ENCODE measurements around the gene CLHC1.
"Not testable (repeated sequence)": the region's sequence is repeated elsewhere in the genome, so short reads cannot be mapped to it uniquely, and the experiment has no call there.

CLHC1 gene

GRCh38 chr2:55213822-55214221 is 18.3 kb downstream of the CLHC1 start:
- H3K27me3 ChIP-seq (ENCODE audit: insufficient read depth, insufficient read length) = no peaks in the 10 kb centered on the region
- H3K9ac ChIP-seq (ENCODE audit: insufficient read length, low read depth) = no peak overlapping the region
- no peaks in the 10 kb centered on the region for H3K36me3 ChIP-seq (ENCODE audit: insufficient read depth, insufficient read length, low read length)
- TF ChIP-seq ZNF274 (IDR thresholded peaks at IDR 0.05; ENCODE audit: low read depth, low read length) (no peak), SUZ12 (IDR thresholded peaks at IDR 0.05; ENCODE audit: extremely low read depth, insufficient read depth, insufficient read length) (no peak), YY1 (IDR thresholded peaks at IDR 0.05; ENCODE audit: insufficient read depth, insufficient read length) (no peak)
- no peaks in the 10 kb centered on the region for H3K4me1 ChIP-seq (ENCODE audit: insufficient read depth, insufficient read length)
- no peaks in the 10 kb centered on the region for H3K9me3 ChIP-seq (ENCODE audit: insufficient read depth, low read length)
- no peak overlapping the region for H3K4me3 ChIP-seq (ENCODE audit: insufficient read length, low read depth)
- DNase-seq (ENCODE audit: low read depth, low spot score) = no peak

- no peaks in the 10 kb centered on the region for H3K27me3 ChIP-seq (ENCODE audit: insufficient read depth, insufficient read length)
- no peak for TF ChIP-seq YY1 (IDR thresholded peaks at IDR 0.05; ENCODE audit: insufficient read depth, insufficient read length)
- TF ChIP-seq SUZ12 (IDR thresholded peaks at IDR 0.05; ENCODE audit: extremely low read depth, insufficient read depth, insufficient read length) = no peak
- TF ChIP-seq ZNF274 (IDR thresholded peaks at IDR 0.05; ENCODE audit: low read depth, low read length) = no peak
- no peaks in the 10 kb centered on the region for H3K36me3 ChIP-seq (ENCODE audit: insufficient read depth, insufficient read length, low read length)
- no peak for DNase-seq (ENCODE audit: low read depth, low spot score)
- no peak overlapping the region for H3K4me3 ChIP-seq (ENCODE audit: insufficient read length, low read depth)
- no peaks in the 10 kb centered on the region for H3K4me1 ChIP-seq (ENCODE audit: insufficient read depth, insufficient read length)
- H3K9ac ChIP-seq (ENCODE audit: insufficient read length, low read depth) = no peak overlapping the region
- H3K9me3 ChIP-seq (ENCODE audit: insufficient read depth, low read length) = no peaks in the 10 kb centered on the region
Observed at GRCh38 chr2:55204950-55205349, 27.1 kb downstream of the CLHC1 start.

DNA sequence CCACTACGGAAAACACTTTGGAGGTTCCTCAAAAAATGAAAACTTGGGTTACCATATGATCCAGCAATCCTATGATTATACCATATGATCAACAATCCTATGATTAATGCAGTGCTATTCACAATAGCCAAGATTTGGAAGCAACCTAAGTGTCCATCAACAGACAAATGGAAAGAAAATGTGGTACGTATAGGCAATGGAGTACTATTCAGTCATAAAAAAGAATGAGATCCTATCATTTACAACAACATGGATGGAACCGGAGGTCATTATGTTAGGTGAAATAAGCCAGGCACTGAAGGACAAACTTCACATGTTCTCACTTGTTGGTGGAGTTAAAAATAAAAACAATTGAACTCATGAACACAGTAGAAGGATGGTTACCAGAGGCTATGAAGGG is 27.6 kb downstream of the CLHC1 start:
- Histone ChIP-seq H3K27me3 (ENCODE audit: insufficient read depth, insufficient read length) (no peaks in the 10 kb centered on the region), H3K36me3 (ENCODE audit: insufficient read depth, insufficient read length, low read length) (no peaks in the 10 kb centered on the region), H3K9me3 (ENCODE audit: insufficient read depth, low read length) (no peaks in the 10 kb centered on the region), H3K9ac (ENCODE audit: insufficient read length, low read depth) (no peak overlapping the region), H3K4me3 (ENCODE audit: insufficient read length, low read depth) (no peak overlapping the region), H3K4me1 (ENCODE audit: insufficient read depth, insufficient read length) (no peaks in the 10 kb centered on the region)
- TF ChIP-seq YY1 (IDR thresholded peaks at IDR 0.05; ENCODE audit: insufficient read depth, insufficient read length) (no peak), ZNF274 (IDR thresholded peaks at IDR 0.05; ENCODE audit: low read depth, low read length) (no peak), SUZ12 (IDR thresholded peaks at IDR 0.05; ENCODE audit: extremely low read depth, insufficient read depth, insufficient read length) (no peak)
- DNase-seq (ENCODE audit: low read depth, low spot score) = no peak

DNA sequence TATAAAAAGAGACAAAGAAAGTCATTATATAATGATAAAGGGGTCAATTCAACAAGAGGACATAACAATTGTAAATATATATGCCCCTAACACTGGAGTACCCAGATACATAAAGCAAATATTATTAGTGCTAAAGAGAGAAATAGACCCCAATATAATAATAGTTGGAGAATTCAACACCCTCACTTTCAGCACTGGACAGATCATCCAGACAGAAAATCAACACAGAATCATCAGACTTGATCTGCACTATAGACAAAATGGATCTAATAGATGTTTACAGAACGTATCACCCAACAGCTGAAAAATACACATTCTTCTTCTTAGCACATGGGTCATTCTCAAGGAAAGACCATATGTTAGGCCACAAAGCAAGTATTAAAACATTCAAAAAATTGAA is 31.7 kb downstream of the CLHC1 start:
- Histone ChIP-seq H3K4me1 (ENCODE audit: insufficient read depth, insufficient read length) (no peaks in the 10 kb centered on the region), H3K36me3 (ENCODE audit: insufficient read depth, insufficient read length, low read length) (peaks cover 17% of the 10 kb centered on the region), H3K9me3 (ENCODE audit: insufficient read depth, low read length) (no peaks in the 10 kb centered on the region), H3K27me3 (ENCODE audit: insufficient read depth, insufficient read length) (no peaks in the 10 kb centered on the region), H3K9ac (ENCODE audit: insufficient read length, low read depth) (no peak overlapping the region), H3K4me3 (ENCODE audit: insufficient read length, low read depth) (no peak overlapping the region)
- no peak for TF ChIP-seq SUZ12 (IDR thresholded peaks at IDR 0.05; ENCODE audit: extremely low read depth, insufficient read depth, insufficient read length)
- TF ChIP-seq YY1 (IDR thresholded peaks at IDR 0.05; ENCODE audit: insufficient read depth, insufficient read length) = no peak
- TF ChIP-seq ZNF274 (IDR thresholded peaks at IDR 0.05; ENCODE audit: low read depth, low read length) = no peak
- DNase-seq (ENCODE audit: low read depth, low spot score) = no peak

DNA sequence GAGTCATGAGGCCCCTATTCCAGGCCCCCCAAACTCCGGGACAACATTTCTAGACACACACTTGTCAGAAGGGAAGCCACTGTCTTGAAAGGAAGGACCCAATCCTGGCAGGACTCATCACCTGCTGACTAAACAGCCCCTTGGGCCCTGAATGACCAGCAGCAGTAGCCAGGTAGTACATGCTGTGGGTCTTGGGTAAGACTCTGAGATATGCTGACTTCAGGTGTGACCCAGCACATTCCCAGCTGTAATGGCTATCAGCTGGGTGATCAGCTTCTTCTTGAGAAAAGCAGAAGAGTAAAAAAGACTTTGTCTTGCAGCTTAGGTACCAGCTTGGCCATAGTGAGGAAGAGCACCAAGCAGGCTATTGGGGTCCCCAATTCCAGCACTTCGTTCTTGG is 35.6 kb downstream of the CLHC1 start:
- Histone ChIP-seq H3K9me3 (ENCODE audit: insufficient read depth, low read length) (no peaks in the 10 kb centered on the region), H3K27me3 (ENCODE audit: insufficient read depth, insufficient read length) (no peaks in the 10 kb centered on the region), H3K4me3 (ENCODE audit: insufficient read length, low read depth) (no peak overlapping the region), H3K36me3 (ENCODE audit: insufficient read depth, insufficient read length, low read length) (peaks cover 17% of the 10 kb centered on the region), H3K4me1 (ENCODE audit: insufficient read depth, insufficient read length) (no peaks in the 10 kb centered on the region), H3K9ac (ENCODE audit: insufficient read length, low read depth) (no peak overlapping the region)
- DNase-seq (ENCODE audit: low read depth, low spot score) = no peak
- no peak for TF ChIP-seq ZNF274 (IDR thresholded peaks at IDR 0.05; ENCODE audit: low read depth, low read length)
- TF ChIP-seq SUZ12 (IDR thresholded peaks at IDR 0.05; ENCODE audit: extremely low read depth, insufficient read depth, insufficient read length) = no peak
- TF ChIP-seq YY1 (IDR thresholded peaks at IDR 0.05; ENCODE audit: insufficient read depth, insufficient read length) = no peak

GRCh38 chr2:55191888-55192287 is 40.2 kb downstream of the CLHC1 start:
- peaks cover 12% of the 10 kb centered on the region for H3K36me3 ChIP-seq (ENCODE audit: insufficient read depth, insufficient read length, low read length)
- H3K4me3 ChIP-seq (ENCODE audit: insufficient read length, low read depth); H3K4me1 ChIP-seq (ENCODE audit: insufficient read depth, insufficient read length); H3K27me3 ChIP-seq (ENCODE audit: insufficient read depth, insufficient read length); DNase-seq (ENCODE audit: low read depth, low spot score); H3K9ac ChIP-seq (ENCODE audit: insufficient read length, low read depth); H3K9me3 ChIP-seq (ENCODE audit: insufficient read depth, low read length): not testable (repeated sequence)

DNA sequence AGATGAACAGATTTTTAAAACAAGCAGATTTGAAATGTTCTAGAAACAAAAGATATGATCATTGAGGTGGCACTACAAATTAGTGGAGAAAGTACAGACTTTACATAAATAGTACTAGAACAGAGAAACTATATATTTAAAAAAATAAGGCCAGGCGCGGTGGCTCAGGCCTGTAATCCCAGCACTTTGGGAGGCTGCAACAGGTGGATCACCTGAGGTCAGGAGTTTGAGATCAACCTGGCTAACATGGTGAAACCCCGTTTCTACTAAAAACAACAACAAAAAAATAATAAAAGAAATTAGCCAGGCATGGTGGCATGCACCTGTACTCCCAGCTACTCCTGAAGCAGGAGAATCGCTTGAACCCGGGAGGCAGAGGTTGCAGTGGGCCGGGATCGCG is 45.3 kb downstream of the CLHC1 start:
- not testable (repeated sequence) for H3K9me3 ChIP-seq (ENCODE audit: insufficient read depth, low read length); DNase-seq (ENCODE audit: low read depth, low spot score); H3K36me3 ChIP-seq (ENCODE audit: insufficient read depth, insufficient read length, low read length); H3K4me1 ChIP-seq (ENCODE audit: insufficient read depth, insufficient read length); H3K9ac ChIP-seq (ENCODE audit: insufficient read length, low read depth); H3K27me3 ChIP-seq (ENCODE audit: insufficient read depth, insufficient read length); H3K4me3 ChIP-seq (ENCODE audit: insufficient read length, low read depth)

DNA sequence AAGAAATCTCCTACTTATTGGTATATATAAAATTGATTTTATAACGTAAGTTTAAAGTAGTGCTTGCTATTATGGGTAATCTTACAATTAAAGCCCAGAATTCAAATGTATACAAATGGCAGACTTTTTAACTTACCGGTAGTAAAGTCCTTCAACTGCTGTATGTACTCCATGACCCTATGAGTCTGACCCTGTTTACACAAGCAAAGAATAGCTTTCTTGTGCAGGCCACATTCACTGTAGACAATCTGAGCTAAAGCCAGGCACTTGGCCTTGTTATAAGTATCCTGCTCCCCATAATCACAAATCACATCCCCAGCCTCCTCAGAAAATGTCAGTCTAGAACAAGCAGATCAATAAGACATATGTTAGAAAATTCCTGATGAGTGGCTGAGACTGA is 51.7 kb downstream of the CLHC1 start:
- no peak for DNase-seq (ENCODE audit: low read depth, low spot score)
- H3K4me3 ChIP-seq (ENCODE audit: insufficient read length, low read depth) = no peak overlapping the region
- H3K9ac ChIP-seq (ENCODE audit: insufficient read length, low read depth) = no peak overlapping the region
- H3K27me3 ChIP-seq (ENCODE audit: insufficient read depth, insufficient read length) = no peaks in the 10 kb centered on the region
- no peaks in the 10 kb centered on the region for H3K36me3 ChIP-seq (ENCODE audit: insufficient read depth, insufficient read length, low read length)
- H3K9me3 ChIP-seq (ENCODE audit: insufficient read depth, low read length) = no peaks in the 10 kb centered on the region
- no peaks in the 10 kb centered on the region for H3K4me1 ChIP-seq (ENCODE audit: insufficient read depth, insufficient read length)
- no peak for TF ChIP-seq SUZ12 (IDR thresholded peaks at IDR 0.05; ENCODE audit: extremely low read depth, insufficient read depth, insufficient read length)
- TF ChIP-seq YY1 (IDR thresholded peaks at IDR 0.05; ENCODE audit: insufficient read depth, insufficient read length) = no peak
- no peak for TF ChIP-seq ZNF274 (IDR thresholded peaks at IDR 0.05; ENCODE audit: low read depth, low read length)

Measured in NT2/D1 (cell line).